Measurements from ENCODE around the gene RPRD2. TPM values are rescaled to one million over a fixed set of nuclear protein-coding genes. Genes with fewer than 3 reads are reported as not detected.
A peak's percentile ranks its signal among the peaks of the same experiment; 100 is the strongest.

The RPRD2 gene
- total and polyA plus RNA-seq, 9 of the 15 experiments (the other 6 are each of a cell fraction or from before 2014, with no cell fraction given), result 1.5 to 21.6 (median 7.7) TPM

DNA sequence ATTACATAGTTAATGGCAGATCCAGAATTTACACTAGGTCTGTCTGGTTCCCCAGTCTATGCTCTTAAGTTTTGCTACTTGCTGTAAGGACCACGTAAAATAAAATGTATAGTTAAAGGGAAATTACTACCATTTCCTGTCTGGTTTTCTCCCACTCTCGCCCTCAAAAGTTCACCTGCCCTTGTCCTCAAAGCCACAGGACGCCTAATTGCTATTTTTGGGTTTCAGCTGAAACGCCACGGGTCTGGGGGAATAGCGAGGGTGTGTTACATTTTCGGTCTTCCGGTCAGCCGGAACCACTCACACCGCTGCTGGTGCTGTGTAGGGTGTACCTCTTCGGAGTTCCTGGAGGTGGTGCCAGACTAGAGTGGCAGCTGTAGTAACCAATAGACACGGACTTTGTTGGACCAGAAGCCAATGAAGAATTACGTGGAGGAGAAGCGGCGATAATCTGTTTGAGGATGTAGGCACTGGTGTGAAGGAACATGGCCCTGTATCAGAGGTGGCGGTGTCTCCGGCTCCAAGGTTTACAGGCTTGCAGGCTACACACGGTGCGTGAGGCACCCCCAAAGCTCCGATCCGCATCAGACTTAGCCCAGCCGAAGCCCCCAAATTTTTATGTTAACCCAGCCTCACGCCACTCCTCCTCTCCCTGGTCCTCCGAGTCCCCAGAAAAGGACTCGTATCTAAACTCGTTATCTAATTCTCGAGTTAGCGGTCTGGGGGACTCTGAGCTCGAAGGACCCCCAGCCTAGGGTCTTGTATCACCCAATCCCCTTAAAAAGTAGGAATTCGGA is 123.2 kb downstream of the RPRD2 start, which contains the start of gene TARS2 (continued):
- TF ChIP-seq, protein P1, sequence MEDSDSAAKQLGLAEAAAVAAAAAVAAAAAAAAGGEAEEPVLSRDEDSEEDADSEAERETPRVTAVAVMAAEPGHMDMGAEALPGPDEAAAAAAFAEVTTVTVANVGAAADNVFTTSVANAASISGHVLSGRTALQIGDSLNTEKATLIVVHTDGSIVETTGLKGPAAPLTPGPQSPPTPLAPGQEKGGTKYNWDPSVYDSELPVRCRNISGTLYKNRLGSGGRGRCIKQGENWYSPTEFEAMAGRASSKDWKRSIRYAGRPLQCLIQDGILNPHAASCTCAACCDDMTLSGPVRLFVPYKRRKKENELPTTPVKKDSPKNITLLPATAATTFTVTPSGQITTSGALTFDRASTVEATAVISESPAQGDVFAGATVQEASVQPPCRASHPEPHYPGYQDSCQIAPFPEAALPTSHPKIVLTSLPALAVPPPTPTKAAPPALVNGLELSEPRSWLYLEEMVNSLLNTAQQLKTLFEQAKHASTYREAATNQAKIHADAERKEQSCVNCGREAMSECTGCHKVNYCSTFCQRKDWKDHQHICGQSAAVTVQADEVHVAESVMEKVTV (CRISPR knock-in tag; IDR thresholded peaks at IDR 0.05), result 0 out of 2 replicates have a peak, but pooled peaks have one; percentile 20
- TF ChIP-seq MED1 (CRISPR knock-in tag; IDR thresholded peaks at IDR 0.05; ENCODE audit: borderline replicate concordance) (no peak), ERF (CRISPR knock-in tag; IDR thresholded peaks at IDR 0.05) (no peak), ZNF449 (CRISPR knock-in tag; IDR thresholded peaks at IDR 0.05) (no peak), SIN3B (IDR thresholded peaks at IDR 0.05; ENCODE audit: low read depth) (peak; percentile 94), POLR3G (IDR thresholded peaks at IDR 0.05; ENCODE audit: extremely low read depth, insufficient read length, insufficient replicate concordance) (no peak), HDAC6 (IDR thresholded peaks at IDR 0.05; ENCODE audit: low read depth, low read length) (no peak), THRAP3 (IDR thresholded peaks at IDR 0.05; ENCODE audit: borderline replicate concordance) (0 out of 2 replicates have a peak, but pooled peaks have one; percentile 44), RBM39 (optimal IDR thresholded peaks at IDR 0.05; ENCODE audit: low read depth, low read length) (no peak), SRSF3 (IDR thresholded peaks at IDR 0.05; ENCODE audit: insufficient read depth, low read length) (no peak), MAFF (IDR thresholded peaks at IDR 0.05; ENCODE audit: low read length) (no peak; the same call in 1 of the 2 replicates), IRF2 (CRISPR knock-in tag; IDR thresholded peaks at IDR 0.05) (no peak), SREBF2 (CRISPR knock-in tag; IDR thresholded peaks at IDR 0.05) (no peak), RHOXF2B (CRISPR knock-in tag; conservative IDR thresholded peaks at IDR 0.05) (no peak), ZNF584 (CRISPR knock-in tag; IDR thresholded peaks at IDR 0.05; ENCODE audit: low read depth) (no peak; the same call in 1 of the 2 replicates), SLC30A9 (CRISPR knock-in tag; IDR thresholded peaks at IDR 0.05) (no peak), SNRNP70 (optimal IDR thresholded peaks at IDR 0.05; ENCODE audit: low read depth, low read length) (no peak)
- TF ChIP-seq, protein P2, sequence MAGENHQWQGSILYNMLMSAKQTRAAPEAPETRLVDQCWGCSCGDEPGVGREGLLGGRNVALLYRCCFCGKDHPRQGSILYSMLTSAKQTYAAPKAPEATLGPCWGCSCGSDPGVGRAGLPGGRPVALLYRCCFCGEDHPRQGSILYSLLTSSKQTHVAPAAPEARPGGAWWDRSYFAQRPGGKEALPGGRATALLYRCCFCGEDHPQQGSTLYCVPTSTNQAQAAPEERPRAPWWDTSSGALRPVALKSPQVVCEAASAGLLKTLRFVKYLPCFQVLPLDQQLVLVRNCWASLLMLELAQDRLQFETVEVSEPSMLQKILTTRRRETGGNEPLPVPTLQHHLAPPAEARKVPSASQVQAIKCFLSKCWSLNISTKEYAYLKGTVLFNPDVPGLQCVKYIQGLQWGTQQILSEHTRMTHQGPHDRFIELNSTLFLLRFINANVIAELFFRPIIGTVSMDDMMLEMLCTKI (IDR thresholded peaks at IDR 0.05; ENCODE audit: partially characterized antibody), result no peak
- TF ChIP-seq, protein P3, sequence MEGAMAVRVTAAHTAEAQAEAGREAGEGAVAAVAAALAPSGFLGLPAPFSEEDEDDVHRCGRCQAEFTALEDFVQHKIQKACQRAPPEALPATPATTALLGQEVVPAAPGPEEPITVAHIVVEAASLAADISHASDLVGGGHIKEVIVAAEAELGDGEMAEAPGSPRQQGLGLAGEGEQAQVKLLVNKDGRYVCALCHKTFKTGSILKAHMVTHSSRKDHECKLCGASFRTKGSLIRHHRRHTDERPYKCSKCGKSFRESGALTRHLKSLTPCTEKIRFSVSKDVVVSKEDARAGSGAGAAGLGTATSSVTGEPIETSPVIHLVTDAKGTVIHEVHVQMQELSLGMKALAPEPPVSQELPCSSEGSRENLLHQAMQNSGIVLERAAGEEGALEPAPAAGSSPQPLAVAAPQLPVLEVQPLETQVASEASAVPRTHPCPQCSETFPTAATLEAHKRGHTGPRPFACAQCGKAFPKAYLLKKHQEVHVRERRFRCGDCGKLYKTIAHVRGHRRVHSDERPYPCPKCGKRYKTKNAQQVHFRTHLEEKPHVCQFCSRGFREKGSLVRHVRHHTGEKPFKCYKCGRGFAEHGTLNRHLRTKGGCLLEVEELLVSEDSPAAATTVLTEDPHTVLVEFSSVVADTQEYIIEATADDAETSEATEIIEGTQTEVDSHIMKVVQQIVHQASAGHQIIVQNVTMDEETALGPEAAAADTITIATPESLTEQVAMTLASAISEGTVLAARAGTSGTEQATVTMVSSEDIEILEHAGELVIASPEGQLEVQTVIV (CRISPR knock-in tag; IDR thresholded peaks at IDR 0.05; ENCODE audit: borderline replicate concordance), result no peak
